ENCODE data around the gene DYNAP. TPM values are rescaled to one million over a fixed set of nuclear protein-coding genes. Genes with fewer than 3 reads are reported as not detected.

Gene DYNAP
- total RNA-seq, 1 donor from 2014 or later = not detected

GRCh38 chr18:54630963-54631362, 39.9 kb downstream of the DYNAP start:
- intact Hi-C loops (cut with micrococcal nuclease) = no loop called here

- intact Hi-C loops (cut with micrococcal nuclease) = no loop called here
These were observed 45.2 kb downstream of the DYNAP start for GRCh38 chr18:54636217-54636616.

GRCh38 chr18:54641734-54642133, 50.7 kb downstream of the DYNAP start:
- intact Hi-C loops (cut with micrococcal nuclease) = no loop called here

GRCh38 chr18:54647176-54647575, 56.1 kb downstream of the DYNAP start:
- intact Hi-C loops (cut with micrococcal nuclease) = loop anchor here (1.0 kb wide), 1 partner anchor 203 kb away; no protein-coding TSS in a partner anchor

Other genes with a start within 250 kb of the DYNAP start
- 0.27 TPM in 1 of 2 replicates, not detected in the other for gene STARD6, start 233.4 kb upstream of the DYNAP start, total RNA-seq
- gene C18orf54, start 233.3 kb upstream of the DYNAP start, total RNA-seq = 8.9 and 10.0 TPM in 2 replicates
- gene RAB27B, start 237.2 kb downstream of the DYNAP start, total RNA-seq = 3.4 TPM in 2 replicates

All from T-helper 2 cell treated with Interferon-gamma antibody and Interleukin-4, amounts not matched to agents 100 ng/mL and 5 ng/mL, for 36 hours (primary cell).